AG08395 (cell line): Measurements from ENCODE around the gene ANAPC10.
"Not testable (repeated sequence)": the region's sequence is repeated elsewhere in the genome, so short reads cannot be mapped to it uniquely, and the experiment has no call there.

Experiments used
- DNase-seq: peaks from one replicate; pipeline ENCODE4 v3.0.0; 2012; ENCODE audit warnings: mixed read lengths, low spot score

Gene ANAPC10, protein sequence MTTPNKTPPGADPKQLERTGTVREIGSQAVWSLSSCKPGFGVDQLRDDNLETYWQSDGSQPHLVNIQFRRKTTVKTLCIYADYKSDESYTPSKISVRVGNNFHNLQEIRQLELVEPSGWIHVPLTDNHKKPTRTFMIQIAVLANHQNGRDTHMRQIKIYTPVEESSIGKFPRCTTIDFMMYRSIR

DNA sequence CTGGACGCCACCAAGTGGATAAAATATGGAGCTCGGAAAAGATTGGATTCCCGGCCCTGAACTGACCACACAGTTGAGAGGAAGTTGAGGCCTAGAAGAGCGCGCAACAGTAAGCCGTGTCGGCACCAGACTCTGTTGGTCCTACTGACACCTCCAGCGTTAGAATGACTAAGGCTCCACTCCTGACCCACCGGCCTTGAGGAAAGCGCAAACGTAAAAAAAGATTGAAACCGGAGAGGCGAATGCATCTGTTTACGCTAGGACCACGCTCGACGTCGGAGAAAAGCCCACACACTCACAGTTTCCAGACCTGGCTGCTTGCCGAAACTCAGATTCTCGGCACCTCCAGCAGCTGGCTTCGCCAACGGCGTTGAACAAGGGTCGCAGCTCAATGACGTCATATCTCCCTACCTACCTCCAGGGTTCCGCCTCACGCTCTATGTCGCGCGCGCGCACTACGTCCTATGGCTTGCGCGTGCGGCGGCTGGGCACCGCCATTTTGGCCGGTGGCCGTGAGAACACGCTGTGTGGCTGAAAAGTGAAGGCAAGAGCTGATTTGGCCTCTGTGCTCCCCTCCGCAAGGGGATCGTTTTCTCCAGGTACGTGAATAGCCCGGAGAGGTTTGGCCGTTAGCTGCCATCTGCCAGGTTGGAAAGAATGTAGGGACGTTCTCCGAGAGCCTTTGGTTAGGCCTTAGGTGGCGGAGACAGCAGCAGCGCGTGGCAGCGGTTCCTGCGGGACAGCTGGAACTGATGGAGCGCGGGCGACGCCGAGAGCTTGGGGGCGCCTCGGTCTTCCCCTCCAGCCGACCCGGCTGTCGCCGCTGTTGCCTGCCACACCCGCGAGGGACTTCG, at the start of gene ANAPC10, which contains the start of gene ABCE1:
TSS of gene ANAPC10 (minus strand) at position 376 of the 854 bp plus-strand sequence. CDS start 2,097 bp downstream, outside the sequence.
TSS of gene ABCE1 (plus strand) at position 491 of the 854 bp plus-strand sequence. CDS start 6,102 bp downstream, outside the sequence.
- peak; percentile 98 for DNase-seq

DNA sequence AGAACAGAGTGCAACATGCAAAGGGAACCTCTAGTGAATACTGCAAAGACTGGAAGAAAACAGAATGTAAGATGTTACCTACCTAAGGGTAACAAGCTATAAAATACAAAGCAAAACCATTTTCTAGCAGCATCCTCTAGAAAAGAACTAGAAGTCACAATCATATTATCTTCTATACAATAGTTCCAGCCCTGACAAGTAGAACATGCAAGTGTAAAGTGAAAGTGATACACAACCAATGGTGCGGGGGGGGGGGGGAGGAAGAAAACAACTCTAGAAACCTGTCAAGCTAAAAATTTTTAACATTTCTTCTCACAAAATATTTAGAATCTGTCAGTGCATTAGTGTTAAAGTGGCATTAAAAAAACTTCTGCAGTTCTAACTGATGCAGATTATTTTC, 38.2 kb upstream of the ANAPC10 start:
- DNase-seq = not testable (repeated sequence)

DNA sequence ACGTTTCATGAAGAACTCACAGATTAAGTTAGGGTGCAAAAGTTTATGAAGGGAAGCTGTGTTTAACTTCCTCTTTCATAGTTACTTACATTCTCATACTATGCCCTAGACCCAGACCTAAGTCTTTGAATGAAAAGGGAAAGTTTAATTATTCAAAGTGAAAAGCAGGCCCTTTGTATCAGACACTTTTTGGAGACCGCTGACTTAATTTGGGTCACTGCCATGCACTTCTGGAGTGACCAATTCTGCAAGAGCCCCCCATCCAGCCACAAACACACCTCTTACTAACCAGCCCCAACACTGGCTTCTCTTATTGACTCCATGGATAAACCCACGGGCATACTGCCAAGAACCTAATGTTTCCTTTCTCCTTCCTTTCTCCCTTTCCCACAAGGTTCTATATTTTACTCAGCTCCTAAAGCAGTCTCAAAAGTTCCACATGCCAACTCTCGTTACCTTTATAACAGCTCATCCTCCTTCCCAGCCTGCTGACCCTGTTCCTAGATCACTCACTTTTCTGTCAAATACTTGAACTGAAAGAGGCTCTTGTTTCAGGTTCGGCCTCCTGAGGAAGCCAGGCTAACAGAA, 34.6 kb upstream of the ANAPC10 start:
- no peak for DNase-seq

DNA sequence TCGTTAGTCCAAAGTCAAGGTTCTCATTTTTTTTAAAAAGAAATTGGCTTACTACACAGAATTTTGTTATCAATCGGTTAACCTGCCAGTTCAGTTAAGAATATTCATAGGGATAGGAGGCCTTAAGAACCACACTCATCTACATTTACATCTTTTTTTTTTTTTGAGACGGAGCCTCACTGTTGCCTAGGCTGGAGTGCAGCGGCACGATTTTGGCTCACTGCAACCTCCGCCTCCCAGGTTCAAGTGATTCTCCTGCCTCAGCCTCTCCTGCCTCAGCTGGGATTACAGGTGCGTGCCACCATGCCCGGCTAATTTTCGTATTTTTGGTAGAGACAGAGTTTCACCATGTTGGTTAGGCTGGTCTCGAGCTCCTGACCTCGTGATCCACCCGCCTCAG, 33.9 kb upstream of the ANAPC10 start:
- DNase-seq = no peak

DNA sequence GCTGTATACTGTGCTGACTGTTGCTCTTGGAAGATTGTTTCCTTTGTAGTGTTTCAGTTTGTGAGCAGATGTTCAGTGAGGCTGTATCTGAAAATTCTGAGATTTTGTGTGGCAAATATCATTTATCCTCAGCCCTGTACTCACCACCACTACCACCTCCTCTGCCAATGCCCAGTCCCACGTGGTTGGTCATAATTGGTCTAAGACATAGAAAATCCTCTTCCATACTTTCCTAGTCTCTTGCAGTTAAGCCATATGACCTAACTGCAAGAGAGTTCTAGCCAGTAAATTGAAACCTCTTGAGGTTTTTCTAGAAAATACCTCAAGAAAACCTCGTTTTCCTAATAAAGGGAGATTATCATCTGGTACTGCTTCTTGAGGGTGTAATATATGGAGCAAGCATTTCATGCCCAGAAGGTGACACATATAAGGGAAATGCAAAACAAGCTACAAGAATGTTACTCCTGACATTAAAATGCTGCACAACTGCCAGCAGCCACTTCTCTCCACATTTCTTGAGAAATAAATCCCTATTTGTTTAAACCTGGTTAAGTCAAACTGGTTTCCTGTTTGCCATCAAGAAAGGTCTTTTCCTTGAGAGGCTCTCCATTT, 32.9 kb upstream of the ANAPC10 start:
- peak; percentile 86 for DNase-seq

DNA sequence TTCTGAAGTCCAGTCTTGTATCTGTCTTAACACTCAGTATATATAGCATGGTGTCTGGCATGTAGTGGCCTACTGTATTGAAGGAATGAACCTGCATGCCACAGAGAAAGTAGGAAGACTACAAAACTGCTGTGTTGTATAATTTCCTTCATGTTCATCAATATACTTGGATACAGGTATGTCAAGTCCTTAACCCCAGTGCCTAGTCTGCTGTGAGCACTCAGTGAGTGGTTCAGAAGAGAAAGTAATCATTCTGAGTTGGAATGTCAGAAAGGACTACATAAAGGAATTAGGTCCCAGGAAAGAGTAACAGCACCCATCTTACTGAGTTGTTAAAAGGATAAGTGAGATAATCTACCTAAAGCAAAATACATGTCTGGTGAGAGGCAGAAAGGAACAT, 32.1 kb upstream of the ANAPC10 start:
- DNase-seq = no peak

DNA sequence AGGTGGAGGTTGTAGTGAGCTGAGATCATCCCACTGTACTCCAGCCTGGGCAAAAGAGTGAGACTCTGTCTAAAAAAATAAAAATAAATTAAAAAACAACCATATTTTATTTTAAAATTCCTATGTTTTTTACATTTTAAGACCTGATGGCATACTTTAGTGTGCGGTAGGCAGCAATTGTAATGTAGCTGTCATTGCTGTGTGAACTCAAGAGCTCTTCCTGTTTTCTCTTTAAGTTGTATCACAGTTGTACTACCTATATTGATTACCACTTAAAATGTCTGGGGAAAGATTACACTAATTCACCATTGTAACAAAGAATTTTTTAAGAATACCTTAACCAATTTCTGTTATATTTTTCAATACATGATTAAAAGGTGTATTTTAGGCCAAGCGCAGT, 27.4 kb upstream of the ANAPC10 start:
- no peak for DNase-seq

DNA sequence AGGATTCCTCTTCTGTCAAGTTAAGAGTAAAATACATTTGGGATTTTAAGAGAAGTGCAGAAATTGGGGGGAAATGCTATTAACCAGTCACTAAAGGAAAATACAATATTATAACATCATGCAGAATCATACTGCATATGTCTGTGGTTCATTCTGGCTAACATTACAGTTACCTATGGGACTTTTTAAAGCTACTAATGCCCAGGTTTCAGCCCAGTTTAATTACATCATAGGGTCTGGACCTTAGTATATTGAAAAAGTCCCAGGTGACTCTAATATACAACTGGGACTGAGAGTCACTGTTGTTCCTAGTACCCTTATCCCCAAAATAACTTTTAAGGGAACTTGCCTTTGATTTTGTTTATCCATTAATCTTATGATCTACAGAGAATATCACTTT, 10.1 kb upstream of the ANAPC10 start:
- DNase-seq = no peak

DNA sequence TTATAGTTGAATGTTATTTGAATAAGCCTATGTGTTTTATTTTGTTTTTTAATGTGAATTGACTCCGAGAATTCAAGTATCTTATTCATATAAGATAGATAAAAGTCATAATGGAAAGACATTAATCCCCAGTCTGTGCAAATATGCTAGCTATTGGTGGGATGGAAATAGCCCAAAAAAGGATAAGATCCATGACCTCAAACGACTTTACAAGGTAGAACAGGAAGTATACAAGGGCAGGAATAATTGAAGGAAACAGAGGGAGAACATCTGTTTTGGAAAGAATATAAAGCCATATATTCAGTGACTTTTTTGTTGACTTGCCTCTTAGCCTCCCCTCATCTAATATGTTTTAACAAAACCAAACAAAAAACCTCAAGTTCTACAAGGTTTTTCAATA, 9.1 kb upstream of the ANAPC10 start:
- no peak for DNase-seq

DNA sequence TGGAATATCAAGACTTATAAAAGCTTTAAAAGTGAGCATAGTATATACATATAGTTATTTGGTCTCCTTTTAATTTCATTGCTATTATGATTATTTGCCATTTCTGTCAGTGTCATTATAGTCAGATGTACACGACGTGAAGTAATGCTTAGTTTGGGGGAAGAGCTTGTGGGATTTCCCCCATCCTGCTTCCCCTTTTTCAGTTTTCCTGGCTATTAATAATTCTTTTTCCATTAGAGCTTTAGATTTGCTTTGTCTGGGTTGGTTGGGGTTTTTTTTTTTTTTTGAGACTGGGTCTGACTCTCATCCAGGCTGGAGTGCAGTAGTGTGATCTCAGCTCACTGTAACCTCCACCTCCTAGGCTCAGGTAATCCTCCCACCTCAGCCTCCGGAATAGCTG, 5.5 kb upstream of the ANAPC10 start:
- DNase-seq = no peak

DNA sequence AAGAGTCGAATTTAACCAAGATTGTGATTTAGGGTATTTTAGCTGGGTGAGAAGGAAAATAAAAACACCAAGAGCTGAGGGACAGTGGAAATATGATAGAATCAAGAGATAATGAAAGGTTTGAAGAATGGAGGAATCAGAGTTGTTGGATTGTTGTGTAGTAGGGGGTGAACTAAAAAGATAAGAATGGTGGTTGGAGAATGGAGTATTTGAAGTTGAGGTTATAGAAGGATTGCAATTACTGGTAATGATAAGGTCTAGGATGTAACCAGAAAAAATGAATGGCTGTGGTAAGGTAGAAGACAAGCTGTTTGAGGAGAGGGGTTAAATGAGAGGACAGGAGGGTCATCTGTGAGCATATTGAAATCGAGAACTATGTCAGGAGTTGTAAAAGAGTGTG, 4.6 kb upstream of the ANAPC10 start:
- DNase-seq = no peak

DNA sequence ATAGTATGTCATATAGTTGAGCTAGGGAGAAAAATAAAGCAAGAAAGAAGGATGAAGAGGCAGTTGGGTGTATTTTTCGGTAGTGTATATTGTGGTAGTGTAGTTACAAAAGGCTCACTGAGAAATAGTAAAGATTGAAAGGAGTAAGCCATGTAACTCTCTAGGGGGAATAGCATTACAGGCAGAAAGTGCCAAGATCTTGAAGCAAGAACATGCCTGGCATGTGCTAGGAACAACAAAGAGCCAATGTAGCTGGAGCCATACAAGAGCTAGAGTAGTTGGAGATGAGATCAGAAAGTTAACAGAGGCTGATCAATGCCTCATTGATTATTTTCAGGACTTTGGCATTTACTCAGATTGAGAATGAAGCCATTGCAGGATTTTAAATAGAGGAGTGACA, 3.1 kb upstream of the ANAPC10 start:
- DNase-seq = no peak

DNA sequence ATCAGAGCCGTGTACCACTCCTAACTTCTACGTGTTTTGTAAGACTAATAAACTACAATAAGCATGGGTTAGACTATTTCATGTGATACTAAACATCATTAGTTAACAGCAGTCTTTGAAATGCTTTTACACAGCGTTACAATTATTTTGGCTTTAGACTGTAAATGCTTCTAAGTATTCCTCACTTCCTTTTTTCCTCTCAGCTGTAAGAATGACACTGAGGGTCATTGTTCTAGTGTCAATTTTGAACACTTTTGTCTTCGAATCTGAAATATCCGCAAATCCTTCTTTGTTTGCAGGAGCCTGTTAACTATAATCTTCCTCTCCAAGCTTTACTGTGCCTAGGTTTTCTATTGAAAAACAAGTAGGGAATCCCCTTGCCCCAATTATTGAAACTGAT, 1.7 kb upstream of the ANAPC10 start:
- peak; percentile 6 for DNase-seq

DNA sequence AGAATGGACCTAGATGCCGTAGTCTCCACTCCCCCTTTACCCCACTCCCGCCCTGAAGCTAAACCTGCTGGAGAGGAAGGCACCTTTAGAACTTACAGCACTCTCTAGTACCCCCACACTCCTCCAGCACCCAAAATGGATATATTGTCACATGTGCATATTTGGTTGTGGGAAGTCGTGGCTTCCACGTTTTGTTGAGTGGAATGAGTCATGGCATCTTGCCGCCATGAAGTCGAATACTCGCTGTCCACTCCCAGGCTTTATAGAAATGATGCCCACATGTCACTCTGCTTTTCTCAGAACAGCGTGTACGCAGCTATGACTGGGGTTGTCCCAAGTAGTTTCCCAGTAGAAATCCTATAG, 660 bp upstream of the ANAPC10 start:
- DNase-seq = peak; percentile 58

DNA sequence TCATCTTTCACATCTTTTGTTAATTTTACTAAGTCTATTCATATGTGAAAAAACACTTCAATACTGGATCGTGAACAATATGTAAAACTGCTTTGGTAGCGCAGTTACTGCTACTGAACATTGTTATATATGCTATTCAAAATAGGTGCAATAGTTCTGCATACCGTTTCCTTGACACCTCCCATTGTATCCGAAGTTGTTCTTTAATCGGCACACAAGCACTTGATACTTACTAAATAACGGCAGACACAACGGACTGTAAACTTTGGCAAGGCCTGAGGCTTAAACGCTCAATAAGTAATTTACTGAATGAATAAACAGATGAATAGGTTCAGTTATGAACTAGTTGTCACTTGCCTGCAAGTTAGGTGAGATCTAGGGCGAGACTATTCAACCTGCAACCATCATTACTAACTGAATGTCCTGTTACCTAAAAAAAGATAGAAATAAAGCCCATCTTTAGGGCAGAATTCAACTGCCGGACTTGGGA, 620 bp downstream of the ANAPC10 start:
- DNase-seq = no peak

DNA sequence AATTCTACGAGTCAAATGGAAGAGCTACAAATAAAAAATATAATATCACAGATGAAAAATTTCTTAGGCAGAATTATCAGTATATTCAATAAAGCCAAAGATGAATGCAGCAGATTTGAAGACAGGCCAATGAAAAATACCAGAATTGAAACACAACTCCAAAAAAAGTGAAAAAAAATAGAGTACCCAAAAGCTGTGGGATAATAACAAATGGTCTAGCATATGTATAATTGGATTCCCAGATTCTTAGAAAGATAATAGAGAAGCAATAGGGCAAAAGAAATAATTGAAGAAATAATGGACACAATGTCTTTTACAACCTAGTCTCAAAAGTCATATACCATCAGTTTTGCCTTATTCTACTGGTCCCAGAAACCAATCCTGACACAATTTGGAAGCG, 4.4 kb downstream of the ANAPC10 start:
- DNase-seq = no peak

DNA sequence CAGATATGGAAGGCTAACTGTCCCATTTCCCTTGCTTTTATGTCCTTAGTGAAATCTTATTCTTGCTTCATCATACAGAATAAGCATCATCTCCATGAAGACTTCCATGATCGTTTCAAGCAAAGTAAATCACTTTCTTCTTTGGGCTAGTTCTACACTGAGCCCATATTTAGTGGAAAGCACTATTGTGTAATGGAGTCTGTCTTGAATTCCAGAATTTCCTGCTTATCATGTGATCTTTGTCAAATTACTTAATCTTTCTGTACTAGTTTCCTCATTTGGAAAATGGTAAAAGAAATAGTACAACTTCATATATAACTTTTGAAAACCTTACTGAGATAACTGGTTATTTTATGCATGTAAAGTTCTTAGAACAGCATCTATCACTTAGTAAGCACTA, 7.6 kb downstream of the ANAPC10 start:
- DNase-seq = no peak

DNA sequence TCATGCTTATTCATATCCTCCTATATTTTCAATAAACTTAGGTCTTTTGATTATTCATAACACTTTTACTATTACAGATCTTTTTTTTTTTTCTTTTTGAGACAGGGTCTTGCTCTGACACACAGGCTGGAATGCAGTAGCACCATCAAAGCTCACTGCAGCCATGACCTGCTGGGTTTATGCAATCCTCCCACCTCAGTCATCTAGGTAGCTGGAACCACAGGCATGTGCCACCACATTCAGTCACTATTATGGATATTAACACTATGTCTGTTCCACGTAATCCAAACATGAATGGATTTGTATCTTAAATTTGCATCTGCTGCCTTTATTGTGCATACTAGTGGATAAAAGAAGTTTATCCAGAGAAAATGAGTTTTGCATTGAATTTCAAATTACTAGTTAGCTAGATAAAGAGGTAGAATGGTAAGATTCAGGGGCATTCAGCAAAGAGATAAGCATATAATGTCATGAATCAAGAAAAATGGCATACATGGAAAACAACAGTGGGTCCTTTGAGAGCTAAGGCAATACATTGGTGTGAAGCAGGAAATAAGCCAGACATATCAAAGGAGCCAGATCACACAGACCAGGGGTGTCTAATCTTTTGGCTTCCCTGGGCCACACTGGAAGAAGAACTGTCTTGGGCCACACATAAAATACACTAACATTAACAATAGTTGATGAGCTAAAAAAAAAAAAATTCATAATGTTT, 13.9 kb downstream of the ANAPC10 start:
- no peak for DNase-seq

DNA sequence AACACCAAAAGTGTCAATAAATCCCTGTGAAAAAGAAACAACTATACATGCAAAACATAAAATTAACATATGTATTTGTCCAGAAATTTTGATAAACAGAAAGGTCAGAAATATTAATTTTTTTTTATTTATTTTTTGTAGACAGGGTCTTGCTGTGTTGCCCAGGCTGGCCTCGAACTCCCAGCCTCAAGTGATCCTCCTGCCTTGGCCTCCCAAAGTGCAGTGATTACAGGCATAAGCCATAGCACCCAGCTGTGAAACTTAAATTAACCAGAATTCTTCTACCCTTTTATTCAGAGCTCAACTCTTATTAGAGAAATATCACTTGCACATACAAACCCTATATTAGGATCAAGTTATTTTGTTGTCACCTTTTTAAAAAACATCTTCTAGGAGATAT, 16.2 kb downstream of the ANAPC10 start:
- DNase-seq = no peak

DNA sequence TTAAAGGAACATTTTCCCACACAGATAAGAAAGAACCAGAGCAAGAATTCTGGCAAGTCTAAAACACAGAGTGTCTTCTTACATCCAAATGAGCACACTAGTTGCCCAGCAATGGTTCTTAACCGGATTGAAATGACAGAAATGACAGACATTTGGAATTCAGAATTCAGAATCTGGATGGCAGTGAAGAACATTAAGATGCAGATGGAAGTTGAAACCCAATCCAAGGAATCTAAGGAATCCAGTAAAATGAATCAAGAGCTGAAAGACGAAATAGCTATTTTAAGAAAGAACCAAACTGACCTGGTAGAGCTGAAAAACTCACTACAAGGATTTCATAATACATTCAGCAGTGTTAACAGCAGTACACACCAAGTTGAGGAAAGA, 21.5 kb downstream of the ANAPC10 start:
- DNase-seq = no peak

DNA sequence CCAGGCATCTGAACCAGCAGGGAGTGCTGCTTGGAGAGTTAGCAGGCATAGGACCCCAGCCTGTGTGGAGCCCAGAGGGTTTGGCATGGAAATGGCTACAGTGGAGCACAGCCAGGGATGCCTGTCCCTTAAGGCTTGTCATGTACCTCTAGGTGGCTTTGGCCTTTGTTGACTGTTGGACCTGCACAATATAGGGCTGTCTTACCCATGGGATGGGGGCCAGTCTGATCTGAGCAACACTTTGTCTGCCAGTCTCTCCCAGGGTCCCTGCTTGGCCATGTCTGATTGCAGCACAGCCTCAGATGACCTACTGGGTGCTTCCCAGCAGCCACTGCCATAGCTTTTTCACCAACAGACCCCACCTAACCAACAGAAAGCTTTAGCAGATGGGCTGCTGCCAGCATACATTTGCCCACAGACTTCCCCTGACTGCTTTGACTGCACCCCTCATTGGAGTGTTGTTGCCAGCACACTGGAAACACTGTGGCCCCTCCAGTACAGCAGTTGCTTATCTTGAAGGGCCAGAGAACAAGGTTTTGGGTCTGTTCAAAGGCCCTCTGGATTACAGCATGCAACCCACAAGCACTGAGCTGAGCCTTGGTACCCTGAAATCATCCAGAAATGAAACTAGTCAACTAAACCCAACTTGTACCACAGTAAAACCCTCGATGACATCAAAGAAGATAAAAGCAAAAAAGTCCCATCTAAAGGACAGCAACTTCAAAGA, 22.1 kb downstream of the ANAPC10 start:
- no peak for DNase-seq
